ENCODE measurements around the gene AZGP1.
"Not testable (repeated sequence)": the region's sequence is repeated elsewhere in the genome, so short reads cannot be mapped to it uniquely, and the experiment has no call there.

The AZGP1 gene

GRCh38 chr7:99949645-99950228, 26.1 kb downstream of the AZGP1 start:
- no peak for DNase-seq

GRCh38 chr7:99947608-99948007, 28.2 kb downstream of the AZGP1 start:
- no peak for DNase-seq

- no peak for DNase-seq
Observed at GRCh38 chr7:99944497-99945070, 31.2 kb downstream of the AZGP1 start.

GRCh38 chr7:99943641-99944496, 32.0 kb downstream of the AZGP1 start:
- no peak for DNase-seq

- DNase-seq: no peak
Observed at GRCh38 chr7:99938296-99938695, 37.5 kb downstream of the AZGP1 start.

- DNase-seq: not testable (repeated sequence)
Observed at GRCh38 chr7:99935009-99935408, 40.8 kb downstream of the AZGP1 start.

- no peak for DNase-seq
Observed at GRCh38 chr7:99930376-99930775, 45.5 kb downstream of the AZGP1 start.

GRCh38 chr7:99929730-99930053, 46.1 kb downstream of the AZGP1 start:
- DNase-seq: no peak

- peak; percentile 37 for DNase-seq
Observed at GRCh38 chr7:99928994-99929729, 46.7 kb downstream of the AZGP1 start, which contains the start of gene GJC3. Gene GJC3 (minus strand): TSS chr7:99929620. CDS start chr7:99929620, 0 bp downstream.

- no peak for DNase-seq
Observed at GRCh38 chr7:99928188-99928587, 47.6 kb downstream of the AZGP1 start.

GRCh38 chr7:99927536-99927935, 48.3 kb downstream of the AZGP1 start:
- no peak for DNase-seq

GRCh38 chr7:99926321-99926720, 49.5 kb downstream of the AZGP1 start:
- no peak for DNase-seq

- no peak for DNase-seq
Observed at GRCh38 chr7:99923200-99923599, 52.6 kb downstream of the AZGP1 start.

- DNase-seq: no peak
Observed at GRCh38 chr7:99920149-99920548, 55.7 kb downstream of the AZGP1 start.

- no peak for DNase-seq
Observed at GRCh38 chr7:99919814-99920112, 56.1 kb downstream of the AZGP1 start.

GRCh38 chr7:99918959-99919813, 56.6 kb downstream of the AZGP1 start, which contains the start of gene TRIM4:
Gene TRIM4 (minus strand): TSS chr7:99919530. CDS start chr7:99919401, 129 bp downstream.
- peak; percentile 86 for DNase-seq

Measured in activated effector memory CD4-positive, alpha-beta T cell treated with Interleukin-2 at 50 U/mL for 16 hours (primary cell).